GM18951 (cell line): ENCODE results near the gene FHL1.

Source experiments
- POLR2A ChIP-seq: IDR thresholded peaks from 4 replicates; pipeline ENCODE4 v1.6.1; 2011; ENCODE audit warnings: mild to moderate bottlenecking; ENCODE audit not compliant: insufficient read length, insufficient read depth; ENCODE audit errors: extremely low read depth
- in situ Hi-C: fragments of 300-500 bp; cut with MboI; formaldehyde crosslinking; loops from one replicate; pipeline ENCODE4 v1.12.0; 2022; ENCODE audit warnings: low sequenced_read_pairs, mixed read lengths, inconsistent platforms; ENCODE audit not compliant: unreplicated experiment

Gene FHL1

DNA sequence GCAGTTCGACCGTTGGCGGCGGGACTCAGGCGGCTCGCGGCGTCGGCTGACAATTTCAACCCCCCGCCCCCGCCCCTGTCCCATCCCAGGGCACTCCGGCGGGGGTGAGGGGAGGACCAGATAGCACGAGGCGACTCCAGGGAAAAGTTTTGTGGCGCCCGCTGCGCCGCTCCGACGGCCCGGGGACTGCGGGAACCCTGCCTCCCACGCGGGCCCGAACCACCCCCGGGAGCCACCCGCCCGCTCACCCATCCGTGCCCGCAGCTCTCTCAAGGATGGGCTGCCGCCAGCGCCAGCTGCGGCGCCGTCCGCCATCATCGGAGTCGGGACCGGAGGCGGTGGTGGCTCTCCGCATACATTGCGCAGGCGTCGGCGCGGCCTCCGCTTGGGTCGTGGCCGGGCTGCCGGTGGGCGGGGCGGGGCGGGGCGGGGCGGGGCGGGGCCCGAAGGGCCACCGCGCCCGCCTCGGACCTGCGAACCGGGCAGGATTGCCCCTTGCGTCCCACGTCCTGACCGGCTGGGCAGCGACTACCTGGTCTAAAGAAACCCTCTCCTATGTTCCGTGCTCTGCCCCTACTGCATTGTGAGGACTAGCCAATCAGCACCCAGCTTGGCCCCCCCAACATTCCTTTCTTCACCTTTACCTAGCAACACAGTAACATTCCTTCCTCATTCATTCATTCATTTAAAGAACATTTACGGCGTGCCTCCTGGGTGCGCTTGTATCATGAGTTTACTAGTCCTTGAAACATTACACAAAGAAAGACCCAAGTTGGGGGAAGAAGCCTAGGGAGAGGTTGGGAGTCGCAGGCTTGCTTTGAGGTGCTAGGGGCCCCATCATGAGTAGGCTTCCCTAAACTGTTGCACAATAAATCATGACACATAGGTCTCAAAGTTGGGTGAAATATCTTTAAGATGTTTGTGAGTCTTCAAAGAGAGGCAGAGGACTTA lies 104.0 kb downstream of the FHL1 start, which contains the start of gene MAP7D3:
Gene MAP7D3, minus strand, starts transcription at position 360 of the 951 bp plus-strand sequence. Its CDS starts 42 bp downstream, at position 318.
- in situ Hi-C loops = no loop called here
- TF ChIP-seq POLR2A = peak; percentile 75

- TF ChIP-seq POLR2A = no peak
- in situ Hi-C loops = no loop called here
Measured at GRCh38 chrX:136255541-136255940, 108.2 kb downstream of the FHL1 start.

DNA sequence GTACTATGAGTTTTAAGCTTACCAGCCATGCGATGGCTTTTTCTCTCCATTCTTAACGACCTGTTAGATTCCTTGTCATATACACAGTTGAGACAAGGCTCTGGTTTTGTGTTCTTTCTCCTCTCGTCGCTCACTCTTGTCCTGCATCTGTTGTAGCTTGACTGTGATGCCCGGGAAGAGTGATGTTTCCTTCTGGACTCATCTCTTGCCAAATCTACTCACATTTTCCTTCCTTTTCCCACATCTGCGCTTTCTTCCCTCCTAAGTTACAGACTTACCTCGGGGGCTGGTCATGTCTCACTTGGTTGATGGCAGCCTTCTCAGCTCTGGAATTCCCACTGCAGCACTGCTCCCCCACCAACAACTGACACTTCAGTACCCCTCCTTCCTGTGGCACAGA lies 108.7 kb downstream of the FHL1 start:
- no peak for TF ChIP-seq POLR2A
- in situ Hi-C loops = no loop called here

- TF ChIP-seq POLR2A = no peak
Measured at GRCh38 chrX:136258951-136259350, 111.6 kb downstream of the FHL1 start.

GRCh38 chrX:136259543-136259942 lies 112.2 kb downstream of the FHL1 start:
- in situ Hi-C loops = no loop called here
- TF ChIP-seq POLR2A = no peak

More at GRCh38 chrX:136258951-136259350, 111.6 kb downstream of the FHL1 start:
- in situ Hi-C loops = no loop called here

- no peak for TF ChIP-seq POLR2A
- in situ Hi-C loops = no loop called here
Measured at GRCh38 chrX:136260776-136261175, 113.4 kb downstream of the FHL1 start.
